Stimulated activated CD8-positive, alpha-beta memory T cell treated with anti-CD3 and anti-CD28 coated beads, Interleukin-12 subunit alpha, Interleukin-12 subunit beta, amount 100 ng/mL, for 1 hour (primary cell): ENCODE results near the gene SMURF2.

ENCODE experiments used
- DNase-seq: peaks from one replicate; pipeline ENCODE4 v3.0.0-alpha.2; 2020; ENCODE audit warnings: low read depth

SMURF2 gene

DNA sequence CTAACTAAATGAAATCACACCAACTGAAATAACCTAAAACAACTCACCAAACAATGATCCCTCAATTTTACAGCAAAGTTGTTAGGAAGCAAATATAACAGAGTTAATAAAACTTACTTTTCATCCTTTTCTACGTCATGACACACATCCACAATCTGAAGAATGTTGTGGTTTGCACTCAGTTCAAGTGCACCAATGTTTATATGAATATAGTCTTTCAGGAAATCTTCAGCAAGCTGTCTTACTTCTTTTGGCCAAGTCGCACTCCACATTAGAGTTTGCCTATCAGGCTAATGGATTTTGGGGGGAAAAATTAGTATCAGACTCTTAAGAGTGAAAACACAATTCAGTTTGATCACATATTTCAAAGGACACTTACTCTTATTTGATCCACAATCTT lies 159.3 kb downstream of the SMURF2 start:
- DNase-seq = no peak

DNA sequence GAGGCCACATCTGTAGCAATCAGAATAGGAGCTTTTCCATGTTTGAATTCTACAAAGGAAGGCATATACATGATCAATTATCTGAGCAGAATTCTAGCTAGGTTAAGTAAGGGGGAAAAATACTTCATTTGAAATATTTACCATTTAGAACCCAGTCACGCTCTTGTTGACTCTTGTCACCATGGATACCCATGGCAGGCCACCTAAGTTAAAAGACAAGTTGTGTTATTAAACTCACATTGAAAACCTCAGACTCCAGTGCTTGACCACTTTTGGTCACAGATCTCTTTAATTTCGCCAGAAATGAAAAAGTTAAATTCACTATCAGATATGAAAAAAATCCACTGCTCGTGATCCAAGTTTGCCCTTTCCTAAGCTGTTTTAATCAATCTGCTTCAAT lies 160.1 kb downstream of the SMURF2 start:
- DNase-seq = no peak

DNA sequence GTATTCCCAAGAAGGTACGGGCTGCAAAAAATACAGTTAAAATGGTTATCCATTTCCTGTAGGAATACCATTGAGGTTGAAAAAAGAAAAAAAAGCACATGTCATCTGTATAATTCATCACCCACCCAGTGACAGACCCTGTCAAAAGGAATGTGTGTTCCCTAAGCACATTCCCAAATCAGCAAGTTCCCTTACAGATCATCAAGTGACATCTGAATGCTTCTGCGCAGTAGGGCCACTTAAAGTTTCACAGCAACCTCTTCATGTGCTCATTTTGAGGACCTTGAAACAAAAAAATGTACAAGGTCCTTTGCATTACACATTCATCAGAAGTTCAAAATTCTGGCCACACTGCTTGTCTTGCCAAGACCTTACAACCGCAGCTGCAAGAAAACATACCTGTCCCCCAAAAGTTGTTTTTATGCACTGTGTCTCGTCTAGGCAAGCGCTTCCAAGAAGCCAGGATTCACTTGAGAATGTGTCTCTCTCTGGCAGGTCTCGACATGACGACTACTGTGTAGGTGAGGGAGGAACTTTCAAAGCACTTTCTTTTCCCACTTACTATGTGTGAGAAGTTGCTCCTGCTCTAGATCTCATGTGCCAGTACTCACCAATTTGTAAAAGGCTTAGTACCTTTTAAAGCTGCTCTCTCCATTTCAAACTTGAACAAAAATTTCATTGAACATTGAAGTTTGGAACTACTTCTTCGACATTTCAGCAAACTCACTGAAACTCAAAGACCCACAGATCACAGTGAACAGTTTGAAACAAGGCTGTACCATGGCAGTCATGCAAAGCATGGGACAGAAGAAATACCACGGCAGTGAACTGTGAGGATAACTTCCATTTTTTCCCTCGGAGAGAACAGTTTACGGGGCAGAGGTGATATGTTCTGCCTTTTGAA lies 161.0 kb downstream of the SMURF2 start:
- DNase-seq = no peak

DNA sequence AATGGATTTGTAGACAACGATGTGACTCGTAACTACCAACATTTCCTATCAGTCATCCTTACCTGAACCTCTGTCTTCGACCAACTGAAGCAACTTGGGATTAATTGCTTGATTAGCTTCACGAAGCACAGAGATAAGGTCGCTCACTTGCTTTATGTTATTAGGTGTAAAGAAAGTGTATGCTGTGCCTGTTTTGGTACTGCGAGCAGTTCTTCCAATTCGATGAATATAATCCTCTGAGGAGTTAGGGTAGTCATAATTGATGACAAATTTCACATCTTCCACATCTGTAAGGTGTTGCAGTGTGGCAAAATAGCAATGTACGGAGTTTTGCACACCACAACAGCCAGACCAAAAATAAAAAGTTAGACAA lies 161.6 kb downstream of the SMURF2 start:
- DNase-seq = no peak

DNA sequence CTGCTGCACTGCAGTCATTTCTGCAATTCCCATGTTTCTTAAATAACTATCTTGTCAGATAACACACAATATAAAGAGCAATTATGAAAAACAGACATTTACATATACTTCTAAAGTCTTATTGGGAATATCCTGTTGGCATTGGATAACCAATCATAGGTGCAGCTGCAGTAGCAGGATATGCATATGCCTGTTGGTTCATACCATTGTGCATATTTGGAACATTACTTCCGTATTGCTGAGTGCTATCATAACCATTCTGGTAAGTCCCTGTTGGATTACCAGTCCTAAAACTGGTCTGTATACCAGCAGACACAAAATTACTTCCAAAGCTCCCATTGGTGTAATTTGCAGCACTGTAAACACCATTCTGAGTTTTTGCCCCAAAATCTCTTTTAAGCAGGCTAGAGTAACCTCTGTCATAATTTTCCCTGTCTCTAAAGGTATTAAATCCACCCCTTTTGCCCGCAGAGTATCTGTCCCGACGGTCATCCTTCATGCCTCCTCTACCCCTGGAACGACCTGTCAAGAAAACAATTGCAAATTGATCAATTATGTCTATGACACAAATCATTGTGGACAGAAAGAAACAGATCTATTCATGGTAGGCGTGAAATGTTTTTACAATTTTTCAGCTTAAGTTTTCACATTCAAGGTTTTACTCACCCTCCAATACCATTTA lies 162.2 kb downstream of the SMURF2 start:
- no peak for DNase-seq

DNA sequence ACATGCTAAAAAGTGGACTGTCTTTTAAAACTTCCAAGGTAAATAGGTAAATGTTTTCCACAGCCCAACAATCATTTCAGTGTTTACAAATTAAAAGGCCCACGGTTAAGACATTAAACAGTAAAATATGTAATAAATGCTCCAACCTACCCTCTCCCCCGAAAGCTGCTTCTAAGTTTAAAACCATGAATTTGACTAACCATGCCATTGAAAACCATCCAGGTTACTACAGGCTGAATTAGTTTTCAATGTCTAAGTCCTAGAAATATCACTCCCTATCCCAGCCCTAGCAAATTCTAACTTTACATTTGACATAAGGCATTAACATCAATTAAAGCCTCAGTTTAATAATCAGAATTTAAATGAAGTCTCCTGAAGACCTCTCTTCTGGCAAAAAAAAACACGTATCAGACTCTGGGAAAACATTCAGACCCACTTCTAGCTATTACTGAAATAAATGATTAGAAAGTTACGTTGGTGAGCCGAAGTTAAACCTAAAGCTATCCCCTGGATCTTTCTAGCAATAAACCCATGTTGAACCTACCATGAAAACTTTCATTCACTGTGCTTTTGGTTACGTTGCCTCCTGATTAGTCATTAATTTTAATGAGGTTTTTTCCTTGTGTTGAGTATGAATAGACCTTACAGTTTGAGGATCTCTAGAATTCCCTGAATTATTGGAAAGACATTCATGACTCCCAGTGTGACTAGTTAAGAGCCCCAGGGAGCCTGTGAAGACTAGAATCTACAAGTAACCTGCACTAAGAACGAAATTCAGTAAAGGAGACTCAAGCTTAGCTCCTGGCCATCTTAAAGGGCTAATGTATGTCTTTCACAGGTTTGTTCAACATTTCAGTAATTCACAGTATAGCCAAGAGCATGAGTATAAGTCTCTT lies 163.6 kb downstream of the SMURF2 start:
- DNase-seq = no peak

DNA sequence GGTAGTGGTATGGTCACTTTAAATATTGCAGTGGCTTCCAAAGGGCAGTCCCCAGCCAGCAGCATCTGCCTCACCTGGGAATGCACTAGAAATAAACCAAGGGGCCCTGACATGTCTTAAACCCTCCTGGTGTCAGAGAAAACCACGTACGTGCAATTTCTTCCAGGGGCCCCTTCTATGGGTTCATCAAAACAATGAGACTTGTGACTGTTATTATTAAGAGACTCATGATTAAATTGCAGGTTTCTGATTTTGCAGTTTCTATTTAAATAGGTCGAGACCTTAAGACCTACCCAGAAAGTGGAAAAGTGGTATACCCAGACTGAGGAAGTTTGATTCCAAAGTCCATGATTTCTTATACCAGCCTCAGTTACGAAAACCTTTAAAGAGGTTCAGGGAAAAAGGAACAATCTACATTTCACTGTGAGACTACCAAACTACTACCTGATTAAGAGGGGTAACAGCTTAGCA lies 164.5 kb downstream of the SMURF2 start:
- no peak for DNase-seq

DNA sequence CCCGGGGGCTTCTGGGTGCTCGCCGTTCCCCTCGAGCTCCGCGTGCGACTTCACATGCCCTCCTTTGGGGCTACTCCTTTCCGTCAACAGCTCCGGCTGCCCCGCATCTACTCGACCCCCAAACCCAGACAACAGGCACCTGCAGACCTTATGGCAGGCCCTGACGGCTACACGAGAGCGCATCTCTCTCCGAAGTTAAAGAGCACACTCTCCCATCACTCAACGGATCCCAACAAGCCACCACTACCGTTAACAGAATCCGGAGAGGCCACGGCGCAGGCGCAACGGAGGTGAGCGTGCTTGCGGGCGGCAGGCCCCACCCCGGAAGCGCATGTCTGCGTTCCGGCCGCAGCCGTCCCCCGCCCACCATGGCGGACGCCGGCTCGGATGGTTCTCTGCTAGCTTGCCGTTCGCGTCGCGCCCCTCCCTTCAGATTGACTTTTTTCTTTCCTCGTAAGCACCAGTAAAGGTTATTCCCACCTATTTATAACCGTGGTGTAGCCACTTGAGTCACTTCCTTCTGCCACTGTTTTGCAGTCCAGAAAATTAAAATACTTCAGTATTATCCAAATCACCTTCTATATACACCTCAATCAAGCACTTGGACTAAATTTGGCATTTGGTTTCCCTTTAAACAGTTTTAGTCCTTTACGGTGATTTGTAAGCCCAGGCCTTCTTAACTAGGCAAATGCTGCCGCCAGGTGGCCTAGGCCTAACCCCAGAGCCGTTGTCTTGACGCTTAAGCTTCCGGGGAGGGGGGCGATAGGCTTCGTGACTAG lies 165.1 kb downstream of the SMURF2 start, which contains the start of gene POLG2:
TSS of gene POLG2 (minus strand) at position 269 of the 779 bp plus-strand sequence. CDS start at position 183, 86 bp downstream.
- DNase-seq = peak; percentile 95

DNA sequence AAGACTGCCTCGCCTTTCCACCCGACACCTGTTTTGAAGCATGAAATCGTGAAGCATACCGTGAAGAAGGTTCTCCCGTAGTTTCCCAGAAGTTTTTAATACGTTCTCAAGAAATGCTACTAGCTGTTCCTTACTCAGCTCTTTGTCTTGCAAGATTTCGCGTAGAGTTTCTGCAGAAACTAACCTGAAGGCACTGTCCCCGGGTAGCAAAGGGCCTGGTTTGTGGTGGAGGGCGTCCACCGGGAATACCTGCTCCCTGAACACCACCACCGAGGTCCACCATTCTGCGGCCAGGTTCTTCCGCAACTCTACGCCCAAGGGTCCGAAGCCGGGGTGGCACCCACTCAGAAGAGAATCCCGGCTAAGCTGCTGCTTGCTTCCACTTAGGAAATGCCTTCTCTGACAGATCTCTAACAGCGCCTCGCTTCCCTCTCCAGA lies 165.7 kb downstream of the SMURF2 start:
- no peak for DNase-seq
